ENCODE measurements around the gene HMGN4.
A peak's percentile ranks its signal among the peaks of the same experiment; 100 is the strongest.

Gene HMGN4

GRCh38 chr6:26537160-26537845, 863 bp upstream of the HMGN4 start:
- no peak for TF ChIP-seq CTCF (IDR thresholded peaks at IDR 0.05; ENCODE audit: control extremely low read depth, extremely low read depth, low read depth, missing control alignments)
- peak; percentile 64 for DNase-seq (ENCODE audit: extremely low spot score)
- ChIA-PET POLR2A (interaction anchor here (0.7 to 1.7 kb wide), 9 partner anchors 11 to 1355 kb away, joined by 3 to 7 read pairs (median 3); a partner anchor contains a TSS), CTCF (interaction anchor here (0.8 to 1.6 kb wide), 12 partner anchors 10 to 1152 kb away, joined by 3 to 8 read pairs (median 3); no protein-coding TSS in a partner anchor)

GRCh38 chr6:26538572-26538902, 371 bp downstream of the HMGN4 start:
- DNase-seq (ENCODE audit: extremely low spot score): no peak
- ChIA-PET CTCF (interaction anchor here (1.0 to 1.8 kb wide), 7 partner anchors 9 to 210 kb away, joined by 3 to 8 read pairs (median 4); no protein-coding TSS in a partner anchor), POLR2A (interaction anchor here (0.9 kb wide), 1 partner anchor 266 kb away, joined by 10 read pairs; a partner anchor contains a TSS)
- TF ChIP-seq CTCF (IDR thresholded peaks at IDR 0.05; ENCODE audit: control extremely low read depth, extremely low read depth, low read depth, missing control alignments): no peak

GRCh38 chr6:26539071-26539615, 977 bp downstream of the HMGN4 start:
- ChIA-PET POLR2A (interaction anchor here (0.7 kb wide), 1 partner anchor 324 kb away, joined by 3 read pairs; no protein-coding TSS in a partner anchor), CTCF (interaction anchor here (1.0 to 1.8 kb wide), 4 partner anchors 12 to 211 kb away, joined by 3 to 5 read pairs (median 4); no protein-coding TSS in a partner anchor)
- TF ChIP-seq CTCF (IDR thresholded peaks at IDR 0.05; ENCODE audit: control extremely low read depth, extremely low read depth, low read depth, missing control alignments): no peak
- DNase-seq (ENCODE audit: extremely low spot score): no peak

- no peak for TF ChIP-seq CTCF (IDR thresholded peaks at IDR 0.05; ENCODE audit: control extremely low read depth, extremely low read depth, low read depth, missing control alignments)
- no peak for DNase-seq (ENCODE audit: extremely low spot score)
- ChIA-PET POLR2A (no interaction called here), CTCF (interaction anchor here (1.2 to 1.9 kb wide), 3 partner anchors 9 to 200 kb away, joined by 3 to 5 read pairs (median 4); no protein-coding TSS in a partner anchor)
Observed at GRCh38 chr6:26541579-26541978, 3.4 kb downstream of the HMGN4 start.

GRCh38 chr6:26543953-26544352, 5.8 kb downstream of the HMGN4 start:
- no peak for DNase-seq (ENCODE audit: extremely low spot score)
- ChIA-PET POLR2A (no interaction called here), CTCF (no interaction called here)
- TF ChIP-seq CTCF (IDR thresholded peaks at IDR 0.05; ENCODE audit: control extremely low read depth, extremely low read depth, low read depth, missing control alignments): peak; percentile 31

GRCh38 chr6:26544473-26544872, 6.3 kb downstream of the HMGN4 start:
- no peak for DNase-seq (ENCODE audit: extremely low spot score)
- TF ChIP-seq CTCF (IDR thresholded peaks at IDR 0.05; ENCODE audit: control extremely low read depth, extremely low read depth, low read depth, missing control alignments): no peak
- POLR2A ChIA-PET: no interaction called here
- CTCF ChIA-PET: no interaction called here
